Measurements from ENCODE around the gene SAXO1. TPM values are rescaled to one million over a fixed set of nuclear protein-coding genes. Genes with fewer than 3 reads are reported as not detected.

SAXO1 gene
- total and polyA plus RNA-seq, 4 donors = under 0.01 to 0.05 (median 0.01) TPM; not detected in 1

GRCh38 chr9:19036611-19037010, 3.6 kb upstream of the SAXO1 start:
- TF ChIP-seq SP1 (IDR thresholded peaks at IDR 0.05) = no peak
- TF ChIP-seq TAF1 (conservative IDR thresholded peaks at IDR 0.05) = no peak
- no peak for TF ChIP-seq ZBTB33 (IDR thresholded peaks at IDR 0.05)
- TF ChIP-seq YY1 (IDR thresholded peaks at IDR 0.05) = no peak
- TF ChIP-seq JUND (IDR thresholded peaks at IDR 0.05) = no peak
- no peak for TF ChIP-seq GABPA (IDR thresholded peaks at IDR 0.05 in 1 of 2, conservative IDR thresholded peaks at IDR 0.05 in 1 of 2)
- TF ChIP-seq HNF4G (IDR thresholded peaks at IDR 0.05) = no peak
- 98% methylated on average over 5 of the region's 5 CpGs for WGBS
- no peak overlapping the region for H3K9ac ChIP-seq (ENCODE audit: low read depth in 1 of 2, low read length in 2 of 2)
- no peak overlapping the region for H3K27ac ChIP-seq (ENCODE audit: low read depth in 1 of 2, low read length in 2 of 2)
- DNase-seq (ENCODE audit: low spot score) = no peak
- H3K36me3 ChIP-seq (ENCODE audit: control insufficient read depth in 4 of 4, insufficient read depth in 3 of 4, low read depth in 1 of 4, low read length in 3 of 4) = no peaks in the 10 kb centered on the region
- no peaks in the 10 kb centered on the region for H3K4me1 ChIP-seq (ENCODE audit: control insufficient read depth in 4 of 4, insufficient read depth in 4 of 4, low read length in 3 of 4)
- no peak overlapping the region for H3K4me3 ChIP-seq (ENCODE audit: low read depth in 1 of 3, low read length in 3 of 3)
- H3K9me3 ChIP-seq (ENCODE audit: control insufficient read depth in 4 of 4, low read length in 3 of 4) = no peaks in the 10 kb centered on the region
- no peaks in the 10 kb centered on the region for H3K27me3 ChIP-seq (ENCODE audit: control insufficient read depth in 4 of 4, insufficient read depth in 4 of 4, low read length in 3 of 4)

GRCh38 chr9:19032406-19032805, 603 bp downstream of the SAXO1 start:
- peaks cover 0 to 3% (median 0%) of the 10 kb centered on the region in 4 donors for H3K27me3 ChIP-seq (ENCODE audit: control insufficient read depth in 4 of 4, insufficient read depth in 4 of 4, low read length in 3 of 4)
- H3K9ac ChIP-seq (ENCODE audit: low read depth in 1 of 2, low read length in 2 of 2) = no peak overlapping the region
- WGBS = 62% methylated on average over 14 of the region's 14 CpGs
- no peak for DNase-seq (ENCODE audit: low spot score)
- H3K4me3 ChIP-seq (ENCODE audit: low read depth in 1 of 3, low read length in 3 of 3) = no peak overlapping the region
- H3K36me3 ChIP-seq (ENCODE audit: control insufficient read depth in 4 of 4, insufficient read depth in 3 of 4, low read depth in 1 of 4, low read length in 3 of 4) = no peaks in the 10 kb centered on the region
- H3K27ac ChIP-seq (ENCODE audit: low read depth in 1 of 2, low read length in 2 of 2) = no peak overlapping the region
- no peaks in the 10 kb centered on the region for H3K4me1 ChIP-seq (ENCODE audit: control insufficient read depth in 4 of 4, insufficient read depth in 4 of 4, low read length in 3 of 4)
- no peaks in the 10 kb centered on the region for H3K9me3 ChIP-seq (ENCODE audit: control insufficient read depth in 4 of 4, low read length in 3 of 4)
- TF ChIP-seq RAD21 (IDR thresholded peaks at IDR 0.05) = no peak
- no peak for TF ChIP-seq REST (IDR thresholded peaks at IDR 0.05)
- no peak for TF ChIP-seq SP1 (IDR thresholded peaks at IDR 0.05)
- TF ChIP-seq JUND (IDR thresholded peaks at IDR 0.05) = no peak
- TF ChIP-seq ATF3 (IDR thresholded peaks at IDR 0.05) = no peak
- TF ChIP-seq HNF4G (IDR thresholded peaks at IDR 0.05) = no peak
- no peak for TF ChIP-seq CTCF (IDR thresholded peaks at IDR 0.05; ENCODE audit: low read depth, low read length, missing input control)
- TF ChIP-seq HNF4A (conservative IDR thresholded peaks at IDR 0.05) = no peak
- TF ChIP-seq FOXA2 (IDR thresholded peaks at IDR 0.05) = no peak
- TF ChIP-seq YY1 (IDR thresholded peaks at IDR 0.05) = no peak
- TF ChIP-seq EGR1 (IDR thresholded peaks at IDR 0.05; ENCODE audit: low read depth in 2 of 2) = no peak
- TF ChIP-seq GABPA (IDR thresholded peaks at IDR 0.05 in 1 of 2, conservative IDR thresholded peaks at IDR 0.05 in 1 of 2) = no peak
- no peak for TF ChIP-seq MAX (IDR thresholded peaks at IDR 0.05)
- no peak for TF ChIP-seq FOXA1 (IDR thresholded peaks at IDR 0.05)
- no peak for TF ChIP-seq NR2F2 (IDR thresholded peaks at IDR 0.05)
- TF ChIP-seq TAF1 (conservative IDR thresholded peaks at IDR 0.05) = no peak
- TF ChIP-seq ZBTB33 (IDR thresholded peaks at IDR 0.05) = no peak
- no peak for TF ChIP-seq RXRA (IDR thresholded peaks at IDR 0.05)
